ELF-1 (cell line): ENCODE results near the gene TSEN54.
"Not testable (repeated sequence)": the region's sequence is repeated elsewhere in the genome, so short reads cannot be mapped to it uniquely, and the experiment has no call there.

Experiments used
- DNase-seq: peaks from one replicate; pipeline ENCODE4 v3.0.0-alpha.2; 2016; ENCODE audit warnings: low read depth, low spot score

Gene TSEN54

GRCh38 chr17:75518201-75518600 lies 1.9 kb downstream of the TSEN54 start:
- DNase-seq = no peak

GRCh38 chr17:75518983-75519537 lies 2.7 kb downstream of the TSEN54 start:
- no peak for DNase-seq

- DNase-seq = not testable (repeated sequence)
Observed at GRCh38 chr17:75520413-75520812, 4.1 kb downstream of the TSEN54 start.

GRCh38 chr17:75521290-75521689 lies 5.0 kb downstream of the TSEN54 start:
- no peak for DNase-seq

GRCh38 chr17:75521951-75522727 lies 5.8 kb downstream of the TSEN54 start:
- DNase-seq = no peak

- DNase-seq = no peak
Observed at GRCh38 chr17:75523647-75524046, 7.3 kb downstream of the TSEN54 start.

GRCh38 chr17:75524269-75524969 lies 8.1 kb downstream of the TSEN54 start:
- DNase-seq = no peak

GRCh38 chr17:75524970-75525805 lies 8.9 kb downstream of the TSEN54 start, which contains the start of gene LLGL2:
TSS of gene LLGL2 (plus strand) at chr17:75525697. CDS start at chr17:75543427, 17,730 bp downstream.
- peak; percentile 89 for DNase-seq

GRCh38 chr17:75525806-75526554 lies 9.7 kb downstream of the TSEN54 start:
- peak; percentile 38 for DNase-seq

- DNase-seq = no peak
Observed at GRCh38 chr17:75526555-75527270, 10.4 kb downstream of the TSEN54 start.

- no peak for DNase-seq
Observed at GRCh38 chr17:75530837-75531720, 14.8 kb downstream of the TSEN54 start.

- DNase-seq = no peak
Observed at GRCh38 chr17:75531721-75532072, 15.4 kb downstream of the TSEN54 start.

GRCh38 chr17:75535119-75535537 lies 18.8 kb downstream of the TSEN54 start:
- DNase-seq = peak; percentile 65

- DNase-seq = no peak
Observed at GRCh38 chr17:75535871-75536270, 19.5 kb downstream of the TSEN54 start.

- no peak for DNase-seq
Observed at GRCh38 chr17:75536366-75536765, 20.0 kb downstream of the TSEN54 start.

GRCh38 chr17:75539967-75540729 lies 23.8 kb downstream of the TSEN54 start:
- DNase-seq = peak; percentile 65

- DNase-seq = no peak
Observed at GRCh38 chr17:75540923-75541503, 24.7 kb downstream of the TSEN54 start.

- DNase-seq = peak; percentile 48
Observed at GRCh38 chr17:75542229-75542628, 25.9 kb downstream of the TSEN54 start.
